HepG2 (cell line): ENCODE results near the gene TOR1B. TPM values are rescaled to one million over a fixed set of nuclear protein-coding genes. Genes with fewer than 3 reads are reported as not detected.

Experiments
- AGO1 ChIP-seq: fragments of 200-400 bp; formaldehyde crosslinking; IDR thresholded peaks from 2 replicates; pipeline ENCODE4 v1.6.1; 2017; ENCODE audit warnings: mild to moderate bottlenecking, low read depth, low read length, moderate library complexity; ENCODE audit not compliant: poor library complexity, severe bottlenecking
- CCDC6 ChIP-seq: sonication (generic); formaldehyde crosslinking; IDR thresholded peaks from 2 replicates; pipeline ENCODE4 v1.8.1; 2022; ENCODE audit warnings: mild to moderate bottlenecking, missing genetic modification reagents, moderate library complexity
- HIVEP1 ChIP-seq: sonication (generic); formaldehyde crosslinking; IDR thresholded peaks from 2 replicates; pipeline ENCODE4 v1.4.0; 2020; ENCODE audit warnings: mild to moderate bottlenecking, missing genetic modification reagents
- NFAT5 ChIP-seq: sonication (generic); formaldehyde crosslinking; IDR thresholded peaks from 2 replicates; pipeline ENCODE4 v1.4.0; 2020; ENCODE audit warnings: missing genetic modification reagents
- NR1H2 ChIP-seq: sonication (generic); formaldehyde crosslinking; IDR thresholded peaks from 2 replicates; pipeline ENCODE4 v1.8.1; 2022; ENCODE audit warnings: low read depth, missing genetic modification reagents, borderline replicate concordance
- PLRG1 ChIP-seq: fragments of 450-650 bp; conservative IDR thresholded peaks from 2 replicates; pipeline ENCODE4 v1.6.1; 2016
- SIX1 ChIP-seq: sonication (generic); formaldehyde crosslinking; IDR thresholded peaks from 2 replicates; pipeline ENCODE4 v1.4.0; 2020; ENCODE audit warnings: missing genetic modification reagents, borderline replicate concordance
- SP4 ChIP-seq: sonication (generic); formaldehyde crosslinking; IDR thresholded peaks from 2 replicates; pipeline ENCODE4 v1.8.1; 2023; ENCODE audit warnings: mild to moderate bottlenecking, missing genetic modification reagents
- SRY ChIP-seq: sonication (generic); formaldehyde crosslinking; IDR thresholded peaks from 2 replicates; pipeline ENCODE4 v1.8.0; 2022; ENCODE audit warnings: mild to moderate bottlenecking, missing genetic modification reagents
- STAT5B ChIP-seq: sonication (generic); formaldehyde crosslinking; IDR thresholded peaks from 2 replicates; pipeline ENCODE4 v1.4.0; 2020; ENCODE audit warnings: missing genetic modification reagents
- THRA ChIP-seq: sonication (generic); formaldehyde crosslinking; IDR thresholded peaks from 2 replicates; pipeline ENCODE4 v1.4.0; 2020; ENCODE audit warnings: missing genetic modification reagents, borderline replicate concordance
- ZMAT3 ChIP-seq: sonication (generic); formaldehyde crosslinking; conservative IDR thresholded peaks from 2 replicates; pipeline ENCODE4 v1.7.0; 2021; ENCODE audit warnings: missing genetic modification reagents
- ZNF383 ChIP-seq: sonication (generic); formaldehyde crosslinking; IDR thresholded peaks from 2 replicates; pipeline ENCODE4 v1.4.0; 2020; ENCODE audit warnings: missing genetic modification reagents, mild to moderate bottlenecking, borderline replicate concordance
- ZNF484 ChIP-seq: sonication (generic); formaldehyde crosslinking; IDR thresholded peaks from 2 replicates; pipeline ENCODE4 v1.5.1; 2020; ENCODE audit warnings: mild to moderate bottlenecking, low read depth, missing genetic modification reagents, borderline replicate concordance
- ZNF709 ChIP-seq: sonication (generic); formaldehyde crosslinking; IDR thresholded peaks from 2 replicates; pipeline ENCODE4 v1.5.0; 2020; ENCODE audit warnings: mild to moderate bottlenecking, missing genetic modification reagents
- ZNF746 ChIP-seq: sonication (generic); formaldehyde crosslinking; IDR thresholded peaks from 2 replicates; pipeline ENCODE4 v1.8.0; 2022; ENCODE audit warnings: mild to moderate bottlenecking, missing genetic modification reagents
- polyA plus RNA-seq, 8 experiments: library from polyadenylated mRNA; depleted of rRNA in 3 of 8; stranded (reverse) in 7 of 8; unstranded in 1 of 8; fragments of >200 nt; fragmentation: Illumina TruSeq in 4 of 8; extraction: Trizol in 4 of 8; gene quantifications; 2 replicates each; pipeline versions ENCODE4 v1.2.1 to v1.2.3, GENCODE V29; 2011 to 2016; ENCODE audit warnings: low read depth in 4 of 8, missing spikeins in 1 of 8, mixed read lengths in 1 of 8; ENCODE audit not compliant: insufficient read depth in 1 of 8
- total RNA-seq, 5 experiments: library from RNA; depleted of rRNA; stranded (reverse); fragments of >200 nt; fragmentation: Illumina TruSeq; extraction: Trizol; gene quantifications; 2 replicates each; pipeline ENCODE4 v1.2.3, GENCODE V29; 2016; ENCODE audit warnings: low read depth in 1 of 5
- TF ChIP-seq, protein P1 (sequence below): IDR thresholded peaks from 2 replicates; pipeline ENCODE4 v1.6.1; 2016
- TF ChIP-seq, protein P2 (sequence below): sonication (generic); formaldehyde crosslinking; IDR thresholded peaks from 2 replicates; pipeline ENCODE4 v1.5.0; 2020; ENCODE audit warnings: mild to moderate bottlenecking, missing genetic modification reagents

The TOR1B gene
- total and polyA plus RNA-seq, 2 of the 13 experiments (the other 11 are each of a cell fraction or from before 2014, with no cell fraction given): 18.1 to 21.3 TPM

DNA sequence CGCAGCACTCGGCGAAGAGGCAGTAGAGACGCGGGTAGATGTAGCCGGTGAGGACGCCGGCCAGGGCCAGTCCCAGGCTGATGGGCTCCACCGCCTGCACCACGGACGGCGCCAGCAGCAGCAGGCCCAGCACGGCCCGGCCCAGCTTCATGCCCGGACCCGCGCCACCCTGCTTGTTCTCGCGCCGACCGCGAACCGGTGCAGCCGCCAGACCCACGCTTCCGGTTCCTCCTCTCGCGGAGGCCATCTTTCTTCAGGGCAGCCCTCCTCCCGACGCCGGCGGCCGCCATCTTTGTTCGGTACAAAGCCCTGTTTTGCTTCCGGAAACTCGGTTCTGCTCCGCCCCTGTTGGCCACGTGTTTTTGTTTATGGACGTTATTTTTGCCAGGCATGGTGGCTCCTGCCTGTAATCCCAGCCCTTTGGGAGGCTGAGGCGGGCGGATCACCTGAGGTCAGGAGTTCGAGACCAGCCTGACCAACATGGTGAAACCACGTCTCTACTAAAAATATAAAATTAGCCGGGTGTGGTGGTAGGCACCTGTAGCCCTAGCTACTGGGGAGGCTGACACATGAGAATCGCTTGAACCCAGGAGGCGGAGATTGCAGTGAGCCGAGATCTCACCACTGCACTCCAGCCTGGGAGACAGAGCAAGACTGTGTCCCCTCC is 21.1 kb downstream of the TOR1B start, which contains the start of gene TOR1A (continued):
- TF ChIP-seq CCDC6 (CRISPR knock-in tag) (0 out of 2 replicates have a peak, but pooled peaks have one; percentile 73), ZNF383 (CRISPR knock-in tag) (no peak), ZNF484 (CRISPR knock-in tag) (no peak), AGO1 (no peak), SIX1 (CRISPR knock-in tag) (peak; percentile 56; the same call in 1 of the 2 replicates), NR1H2 (CRISPR knock-in tag) (no peak), NFAT5 (CRISPR knock-in tag) (peak; percentile 37; the same call in 1 of the 2 replicates), SP4 (peak; percentile 92), ZMAT3 (CRISPR knock-in tag) (peak; percentile 59; the same call in 1 of the 2 replicates), PLRG1 (no peak), THRA (CRISPR knock-in tag) (peak; percentile 60; the same call in 1 of the 2 replicates), SRY (CRISPR knock-in tag) (peak; percentile 82; the same call in 1 of the 2 replicates), ZNF746 (CRISPR knock-in tag) (peak; percentile 59; the same call in 1 of the 2 replicates), ZNF709 (peak; percentile 86; the same call in 1 of the 2 replicates), STAT5B (CRISPR knock-in tag) (0 out of 2 replicates have a peak, but pooled peaks have one; percentile 42), HIVEP1 (CRISPR knock-in tag) (peak; percentile 72; the same call in 1 of the 2 replicates)
- TF ChIP-seq, protein P1, sequence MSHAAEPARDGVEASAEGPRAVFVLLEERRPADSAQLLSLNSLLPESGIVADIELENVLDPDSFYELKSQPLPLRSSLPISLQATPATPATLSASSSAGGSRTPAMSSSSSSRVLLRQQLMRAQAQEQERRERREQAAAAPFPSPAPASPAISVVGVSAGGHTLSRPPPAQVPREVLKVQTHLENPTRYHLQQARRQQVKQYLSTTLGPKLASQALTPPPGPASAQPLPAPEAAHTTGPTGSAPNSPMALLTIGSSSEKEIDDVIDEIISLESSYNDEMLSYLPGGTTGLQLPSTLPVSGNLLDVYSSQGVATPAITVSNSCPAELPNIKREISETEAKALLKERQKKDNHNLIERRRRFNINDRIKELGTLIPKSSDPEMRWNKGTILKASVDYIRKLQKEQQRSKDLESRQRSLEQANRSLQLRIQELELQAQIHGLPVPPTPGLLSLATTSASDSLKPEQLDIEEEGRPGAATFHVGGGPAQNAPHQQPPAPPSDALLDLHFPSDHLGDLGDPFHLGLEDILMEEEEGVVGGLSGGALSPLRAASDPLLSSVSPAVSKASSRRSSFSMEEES (CRISPR knock-in tag): peak; percentile 80
- TF ChIP-seq, protein P2, sequence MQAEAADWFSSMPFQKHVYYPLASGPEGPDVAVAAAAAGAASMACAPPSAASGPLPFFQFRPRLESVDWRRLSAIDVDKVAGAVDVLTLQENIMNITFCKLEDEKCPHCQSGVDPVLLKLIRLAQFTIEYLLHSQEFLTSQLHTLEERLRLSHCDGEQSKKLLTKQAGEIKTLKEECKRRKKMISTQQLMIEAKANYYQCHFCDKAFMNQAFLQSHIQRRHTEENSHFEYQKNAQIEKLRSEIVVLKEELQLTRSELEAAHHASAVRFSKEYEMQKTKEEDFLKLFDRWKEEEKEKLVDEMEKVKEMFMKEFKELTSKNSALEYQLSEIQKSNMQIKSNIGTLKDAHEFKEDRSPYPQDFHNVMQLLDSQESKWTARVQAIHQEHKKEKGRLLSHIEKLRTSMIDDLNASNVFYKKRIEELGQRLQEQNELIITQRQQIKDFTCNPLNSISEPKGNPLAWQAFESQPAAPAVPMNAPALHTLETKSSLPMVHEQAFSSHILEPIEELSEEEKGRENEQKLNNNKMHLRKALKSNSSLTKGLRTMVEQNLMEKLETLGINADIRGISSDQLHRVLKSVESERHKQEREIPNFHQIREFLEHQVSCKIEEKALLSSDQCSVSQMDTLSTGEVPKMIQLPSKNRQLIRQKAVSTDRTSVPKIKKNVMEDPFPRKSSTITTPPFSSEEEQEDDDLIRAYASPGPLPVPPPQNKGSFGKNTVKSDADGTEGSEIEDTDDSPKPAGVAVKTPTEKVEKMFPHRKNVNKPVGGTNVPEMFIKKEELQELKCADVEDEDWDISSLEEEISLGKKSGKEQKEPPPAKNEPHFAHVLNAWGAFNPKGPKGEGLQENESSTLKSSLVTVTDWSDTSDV: no peak
